ENCODE measurements around the gene GPR132.

- TF ChIP-seq CTCF (IDR thresholded peaks at IDR 0.05) (no peak), POLR2A (IDR thresholded peaks at IDR 0.05) (no peak), POLR2AphosphoS5 (IDR thresholded peaks at IDR 0.05) (peak in 1 of 3 donors; percentile 11), EP300 (IDR thresholded peaks at IDR 0.05; ENCODE audit: low read depth) (no peak)
Measured at GRCh38 chr14:105087308-105087962, 22.2 kb upstream of the GPR132 start.
